Neural cell (in vitro differentiated cells): ENCODE data around the gene ZNF692. TPM values are rescaled to one million over a fixed set of nuclear protein-coding genes. Genes with fewer than 3 reads are reported as not detected.

Experiments
- H2AFZ ChIP-seq: fragments of 200-600, 300-800 bp; sonication (generic), shearing (Covaris generic); 2 replicates; pipeline ENCODE4 v1.6.0; 2014; ENCODE audit warnings: low read depth, mild to moderate bottlenecking, antibody characterized with exemption, low read length, moderate library complexity
- H3F3A ChIP-seq: fragments of 200-600 bp; shearing (Covaris generic); 2 replicates; pipeline ENCODE4 v1.6.1; 2016; ENCODE audit warnings: mild to moderate bottlenecking, moderate library complexity, mixed read lengths, antibody characterized with exemption, low read length; ENCODE audit not compliant: insufficient read depth, poor library complexity, severe bottlenecking
- H3K27ac ChIP-seq: fragments of 200-600, 300-800 bp; sonication (generic), shearing (Covaris generic); 2 replicates; pipeline ENCODE4 v1.5.1; 2014; ENCODE audit warnings: mild to moderate bottlenecking, low read length, moderate library complexity
- H3K27me3 ChIP-seq: fragments of 300-800, 200-600 bp; sonication (generic), shearing (Covaris generic); 2 replicates; pipeline ENCODE4 v1.6.0; 2014; ENCODE audit warnings: mild to moderate bottlenecking, low read depth, low read length, moderate library complexity; ENCODE audit not compliant: insufficient read depth
- H3K36me3 ChIP-seq: fragments of 300-800, 200-600 bp; sonication (generic), shearing (Covaris generic); 2 replicates; pipeline ENCODE4 v1.5.1; 2014; ENCODE audit warnings: mild to moderate bottlenecking, antibody characterized with exemption, low read length, moderate library complexity; ENCODE audit not compliant: insufficient read depth
- H3K4me2 ChIP-seq: fragments of 300-800, 200-600 bp; sonication (generic), shearing (Covaris generic); 2 replicates; pipeline ENCODE4 v1.6.0; 2014; ENCODE audit warnings: mild to moderate bottlenecking, low read length
- H3K4me3 ChIP-seq: fragments of 300-800, 200-600 bp; sonication (generic), shearing (Covaris generic); 2 replicates; pipeline ENCODE4 v1.5.1; 2014; ENCODE audit warnings: mild to moderate bottlenecking, low read length, moderate library complexity
- H3K79me2 ChIP-seq: fragments of 200-600 bp; shearing (Covaris generic); replicated peaks from 2 replicates; pipeline ENCODE4 v1.6.0; 2014; ENCODE audit warnings: mild to moderate bottlenecking, low read length, moderate library complexity; ENCODE audit not compliant: insufficient read depth
- H3K9ac ChIP-seq: fragments of 300-800, 200-600 bp; sonication (generic), shearing (Covaris generic); 2 replicates; pipeline ENCODE4 v1.6.1; 2016; ENCODE audit warnings: mild to moderate bottlenecking, low read length, mixed read lengths
- H3K9me2 ChIP-seq: fragments of 200-600 bp; shearing (Covaris generic); 2 replicates; pipeline ENCODE4 v1.6.1; 2016; ENCODE audit warnings: mild to moderate bottlenecking, low read length, mixed read lengths; ENCODE audit not compliant: insufficient read depth
- H3K9me3 ChIP-seq: fragments of 200-600, 300-800 bp; sonication (generic), shearing (Covaris generic); 2 replicates; pipeline ENCODE4 v1.6.1; 2016; ENCODE audit warnings: mild to moderate bottlenecking, mixed run types, low read length, moderate library complexity, mixed read lengths
- H4K20me1 ChIP-seq: fragments of 200-600 bp; shearing (Covaris generic); 2 replicates; pipeline ENCODE4 v1.6.1; 2016; ENCODE audit warnings: mild to moderate bottlenecking, mixed run types; ENCODE audit not compliant: insufficient read depth
- EP300 ChIP-seq: fragments of 450-650 bp; conservative IDR thresholded peaks from 2 replicates; pipeline ENCODE4 v1.6.1; 2014; ENCODE audit warnings: antibody characterized with exemption, mild to moderate bottlenecking, moderate library complexity; ENCODE audit not compliant: poor library complexity, severe bottlenecking
- EZH2 ChIP-seq: fragments of 200-600, 300-800 bp; shearing (Covaris generic), sonication (generic); IDR thresholded peaks from 2 replicates; pipeline ENCODE4 v1.6.1; 2014; ENCODE audit warnings: antibody characterized with exemption, low read length, borderline replicate concordance, mild to moderate bottlenecking; ENCODE audit not compliant: insufficient read depth, poor library complexity, severe bottlenecking
- MXI1 ChIP-seq: fragments of 450-650 bp; conservative IDR thresholded peaks from 2 replicates; pipeline ENCODE4 v1.6.1; 2014; ENCODE audit warnings: antibody characterized with exemption, mild to moderate bottlenecking; ENCODE audit not compliant: poor library complexity, severe bottlenecking
- POLR2AphosphoS5 ChIP-seq: IDR thresholded peaks from 2 replicates; pipeline ENCODE4 v1.6.1; 2012
- RAD21 ChIP-seq: fragments of 450-650 bp; conservative IDR thresholded peaks from 2 replicates; pipeline ENCODE4 v1.6.1; 2014; ENCODE audit warnings: antibody characterized with exemption, mild to moderate bottlenecking, moderate library complexity
- SMC3 ChIP-seq: fragments of 450-650 bp; conservative IDR thresholded peaks from 2 replicates; pipeline ENCODE4 v1.6.1; 2014; ENCODE audit warnings: antibody characterized with exemption, mild to moderate bottlenecking, moderate library complexity; ENCODE audit not compliant: poor library complexity
- TAF1 ChIP-seq: IDR thresholded peaks from 2 replicates; pipeline ENCODE4 v1.6.1; 2012; ENCODE audit warnings: low read depth
- polyA plus RNA-seq: library from polyadenylated mRNA; depleted of rRNA; stranded (reverse); fragments of >200 nt; gene quantifications from 2 replicates; pipeline ENCODE4 v1.2.3, GENCODE V29; 2014
- TF ChIP-seq, protein P1 (sequence below): IDR thresholded peaks from 2 replicates; pipeline ENCODE4 v1.6.1; 2012; ENCODE audit warnings: borderline replicate concordance
- TF ChIP-seq, protein P2 (sequence below): fragments of 450-650 bp; IDR thresholded peaks from 2 replicates; pipeline ENCODE4 v1.5.1; 2014; ENCODE audit warnings: antibody characterized with exemption, mild to moderate bottlenecking, moderate library complexity; ENCODE audit not compliant: poor library complexity, severe bottlenecking

The ZNF692 gene
- polyA plus RNA-seq, 1 donor from 2014 or later: 183 TPM

DNA sequence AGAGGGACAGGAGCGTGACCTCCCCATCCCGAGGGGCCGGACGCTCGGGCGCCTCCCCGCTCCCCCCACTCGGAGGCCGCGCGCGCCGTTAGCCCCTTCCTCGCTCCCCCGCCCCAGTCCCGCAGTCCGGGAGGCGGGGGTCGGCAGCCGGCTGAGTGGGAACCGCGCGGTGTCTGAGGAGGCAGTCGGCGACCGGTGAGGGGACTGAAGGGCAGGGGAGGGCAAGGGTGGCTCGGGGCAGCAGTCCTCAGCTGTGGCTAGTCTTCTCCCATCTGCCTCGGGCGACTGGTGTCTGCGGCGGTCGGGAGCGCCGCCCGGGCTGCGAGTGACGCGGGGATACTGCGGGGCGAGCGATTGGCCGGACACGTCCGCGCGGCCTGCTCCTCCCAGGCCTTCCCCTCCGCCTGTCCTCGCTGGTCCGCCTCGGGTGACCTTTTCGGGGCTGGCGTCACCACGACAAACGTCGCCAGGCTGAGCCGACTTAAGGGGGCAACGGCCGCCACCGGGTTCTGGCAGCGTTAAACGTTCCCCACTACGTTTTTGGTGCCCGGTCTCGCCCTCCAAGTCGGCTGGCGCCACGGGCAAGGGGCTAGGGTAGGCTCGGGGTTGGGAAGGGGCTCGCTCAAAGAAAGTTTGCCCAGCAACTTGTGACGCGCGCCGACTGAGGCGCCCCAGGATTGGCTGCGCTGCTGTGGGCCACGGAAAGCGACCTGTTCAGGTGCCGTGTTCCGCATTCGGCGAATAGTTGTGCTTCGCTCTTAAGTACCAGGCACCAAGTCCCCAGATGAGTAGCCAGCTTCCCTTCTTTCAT lies 20.3 kb downstream of the ZNF692 start:
- Histone ChIP-seq H3K27ac (peak overlapping the region; percentile 95), H3K9me3 (no peaks in the 10 kb centered on the region), H2AFZ (peak overlapping the region; percentile 73)

DNA sequence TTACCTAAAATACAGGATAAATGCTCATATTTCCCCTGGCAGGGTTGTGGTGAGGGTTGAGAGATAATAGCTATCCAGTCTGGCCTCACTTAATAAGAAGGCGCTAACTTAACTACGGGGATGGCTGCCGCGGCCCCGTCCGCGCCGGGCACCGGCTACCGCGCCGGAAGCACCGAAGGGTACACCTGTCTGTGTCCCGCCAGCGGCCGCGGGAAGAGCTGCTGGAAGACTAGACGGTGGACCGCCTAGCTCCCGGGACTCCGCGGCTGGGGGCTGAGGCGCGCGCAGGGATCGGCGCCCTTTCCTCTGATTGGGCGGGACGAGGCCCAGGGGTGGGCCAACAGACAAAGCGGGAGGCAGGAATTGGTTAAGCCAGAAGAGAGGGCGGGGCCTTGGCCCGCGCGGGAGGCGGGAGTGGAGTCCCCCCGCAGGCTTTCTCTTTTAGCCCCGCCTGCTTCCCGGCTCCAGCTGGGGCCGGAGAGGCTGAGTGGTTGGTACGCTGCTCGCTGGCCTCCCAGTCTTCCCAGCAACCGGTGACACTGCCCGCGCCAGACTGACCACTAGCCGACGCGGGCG lies 21.0 kb downstream of the ZNF692 start, which contains the start of gene ZNF672:
TSS of gene ZNF672 (plus strand) at position 444 of the 576 bp plus-strand sequence. CDS start 9,051 bp downstream, outside the sequence.
- Histone ChIP-seq H3K4me2 (peak within 1 kb of the TSS; percentile 77), H4K20me1 (no peaks in the 10 kb centered on the region), H3K9ac (peak within 1 kb of the TSS; percentile 98), H3K36me3 (no peaks in the 10 kb centered on the region), H3K27ac (peak within 1 kb of the TSS; percentile 95), H3K27me3 (no peaks in the 10 kb centered on the region), H3K9me3 (no peaks in the 10 kb centered on the region), H3F3A (no peaks in the 10 kb centered on the region), H3K4me3 (peak within 1 kb of the TSS; percentile 99), H3K79me2 (peaks cover 10% of the 10 kb centered on the region), H2AFZ (peak within 1 kb of the TSS; percentile 73), H3K9me2 (no peaks in the 10 kb centered on the region)
- TF ChIP-seq RAD21 (peak; percentile 11), EP300 (no peak), EZH2 (no peak), SMC3 (peak; percentile 11), TAF1 (peak; percentile 79), POLR2AphosphoS5 (peak; percentile 96), MXI1 (peak; percentile 40)
- TF ChIP-seq, protein P1, sequence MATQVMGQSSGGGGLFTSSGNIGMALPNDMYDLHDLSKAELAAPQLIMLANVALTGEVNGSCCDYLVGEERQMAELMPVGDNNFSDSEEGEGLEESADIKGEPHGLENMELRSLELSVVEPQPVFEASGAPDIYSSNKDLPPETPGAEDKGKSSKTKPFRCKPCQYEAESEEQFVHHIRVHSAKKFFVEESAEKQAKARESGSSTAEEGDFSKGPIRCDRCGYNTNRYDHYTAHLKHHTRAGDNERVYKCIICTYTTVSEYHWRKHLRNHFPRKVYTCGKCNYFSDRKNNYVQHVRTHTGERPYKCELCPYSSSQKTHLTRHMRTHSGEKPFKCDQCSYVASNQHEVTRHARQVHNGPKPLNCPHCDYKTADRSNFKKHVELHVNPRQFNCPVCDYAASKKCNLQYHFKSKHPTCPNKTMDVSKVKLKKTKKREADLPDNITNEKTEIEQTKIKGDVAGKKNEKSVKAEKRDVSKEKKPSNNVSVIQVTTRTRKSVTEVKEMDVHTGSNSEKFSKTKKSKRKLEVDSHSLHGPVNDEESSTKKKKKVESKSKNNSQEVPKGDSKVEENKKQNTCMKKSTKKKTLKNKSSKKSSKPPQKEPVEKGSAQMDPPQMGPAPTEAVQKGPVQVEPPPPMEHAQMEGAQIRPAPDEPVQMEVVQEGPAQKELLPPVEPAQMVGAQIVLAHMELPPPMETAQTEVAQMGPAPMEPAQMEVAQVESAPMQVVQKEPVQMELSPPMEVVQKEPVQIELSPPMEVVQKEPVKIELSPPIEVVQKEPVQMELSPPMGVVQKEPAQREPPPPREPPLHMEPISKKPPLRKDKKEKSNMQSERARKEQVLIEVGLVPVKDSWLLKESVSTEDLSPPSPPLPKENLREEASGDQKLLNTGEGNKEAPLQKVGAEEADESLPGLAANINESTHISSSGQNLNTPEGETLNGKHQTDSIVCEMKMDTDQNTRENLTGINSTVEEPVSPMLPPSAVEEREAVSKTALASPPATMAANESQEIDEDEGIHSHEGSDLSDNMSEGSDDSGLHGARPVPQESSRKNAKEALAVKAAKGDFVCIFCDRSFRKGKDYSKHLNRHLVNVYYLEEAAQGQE: peak; percentile 31
- TF ChIP-seq, protein P2, sequence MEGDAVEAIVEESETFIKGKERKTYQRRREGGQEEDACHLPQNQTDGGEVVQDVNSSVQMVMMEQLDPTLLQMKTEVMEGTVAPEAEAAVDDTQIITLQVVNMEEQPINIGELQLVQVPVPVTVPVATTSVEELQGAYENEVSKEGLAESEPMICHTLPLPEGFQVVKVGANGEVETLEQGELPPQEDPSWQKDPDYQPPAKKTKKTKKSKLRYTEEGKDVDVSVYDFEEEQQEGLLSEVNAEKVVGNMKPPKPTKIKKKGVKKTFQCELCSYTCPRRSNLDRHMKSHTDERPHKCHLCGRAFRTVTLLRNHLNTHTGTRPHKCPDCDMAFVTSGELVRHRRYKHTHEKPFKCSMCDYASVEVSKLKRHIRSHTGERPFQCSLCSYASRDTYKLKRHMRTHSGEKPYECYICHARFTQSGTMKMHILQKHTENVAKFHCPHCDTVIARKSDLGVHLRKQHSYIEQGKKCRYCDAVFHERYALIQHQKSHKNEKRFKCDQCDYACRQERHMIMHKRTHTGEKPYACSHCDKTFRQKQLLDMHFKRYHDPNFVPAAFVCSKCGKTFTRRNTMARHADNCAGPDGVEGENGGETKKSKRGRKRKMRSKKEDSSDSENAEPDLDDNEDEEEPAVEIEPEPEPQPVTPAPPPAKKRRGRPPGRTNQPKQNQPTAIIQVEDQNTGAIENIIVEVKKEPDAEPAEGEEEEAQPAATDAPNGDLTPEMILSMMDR: no peak

More for the DNA sequence above, 20.3 kb downstream of the ZNF692 start:
- Histone ChIP-seq H3K4me2 (peak overlapping the region; percentile 77), H3F3A (no peaks in the 10 kb centered on the region), H3K79me2 (peaks cover 10% of the 10 kb centered on the region), H3K27me3 (no peaks in the 10 kb centered on the region), H3K9me2 (no peaks in the 10 kb centered on the region), H4K20me1 (no peaks in the 10 kb centered on the region), H3K36me3 (no peaks in the 10 kb centered on the region), H3K4me3 (peak overlapping the region; percentile 99), H3K9ac (peak overlapping the region; percentile 98)
- TF ChIP-seq MXI1 (peak; percentile 26), EP300 (peak; percentile 26), RAD21 (no peak), TAF1 (peak; percentile 5), EZH2 (no peak)
- TF ChIP-seq, protein P1: peak; percentile 86
